Stimulated activated CD8-positive, alpha-beta memory T cell treated with anti-CD3 and anti-CD28 coated beads, Interleukin-4, amount 100 ng/mL, for 4 hours (primary cell): ENCODE measurements around the gene PDGFB.

Experiments
- DNase-seq, 2 donors: peaks; one replicate each; pipeline ENCODE4 v3.0.0-alpha.2; 2020; ENCODE audit warnings: low read depth in 2 of 2, low spot score in 1 of 2

The PDGFB gene

DNA sequence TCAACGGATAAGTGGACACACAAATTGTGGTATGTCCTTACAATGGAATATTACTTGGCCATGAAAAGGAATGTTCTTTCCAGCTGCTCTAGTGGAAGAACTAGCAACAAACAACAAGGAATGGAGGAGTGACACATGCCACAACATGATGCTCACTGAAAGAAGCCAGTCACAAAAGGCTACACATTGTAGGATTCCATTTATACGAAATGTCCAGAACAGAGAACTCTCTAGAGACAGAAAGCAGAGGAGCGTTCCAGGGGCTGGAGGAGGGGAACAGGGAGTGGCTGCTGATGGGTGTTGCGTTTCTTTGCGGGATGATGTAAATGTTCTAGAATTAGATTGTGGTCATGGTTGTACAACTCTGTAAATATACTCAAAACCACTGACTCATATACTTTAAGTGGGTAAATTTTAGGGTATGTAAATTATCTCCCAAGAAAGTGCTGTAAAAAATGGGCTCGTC lies 32.4 kb upstream of the PDGFB start:
- DNase-seq, result no peak

DNA sequence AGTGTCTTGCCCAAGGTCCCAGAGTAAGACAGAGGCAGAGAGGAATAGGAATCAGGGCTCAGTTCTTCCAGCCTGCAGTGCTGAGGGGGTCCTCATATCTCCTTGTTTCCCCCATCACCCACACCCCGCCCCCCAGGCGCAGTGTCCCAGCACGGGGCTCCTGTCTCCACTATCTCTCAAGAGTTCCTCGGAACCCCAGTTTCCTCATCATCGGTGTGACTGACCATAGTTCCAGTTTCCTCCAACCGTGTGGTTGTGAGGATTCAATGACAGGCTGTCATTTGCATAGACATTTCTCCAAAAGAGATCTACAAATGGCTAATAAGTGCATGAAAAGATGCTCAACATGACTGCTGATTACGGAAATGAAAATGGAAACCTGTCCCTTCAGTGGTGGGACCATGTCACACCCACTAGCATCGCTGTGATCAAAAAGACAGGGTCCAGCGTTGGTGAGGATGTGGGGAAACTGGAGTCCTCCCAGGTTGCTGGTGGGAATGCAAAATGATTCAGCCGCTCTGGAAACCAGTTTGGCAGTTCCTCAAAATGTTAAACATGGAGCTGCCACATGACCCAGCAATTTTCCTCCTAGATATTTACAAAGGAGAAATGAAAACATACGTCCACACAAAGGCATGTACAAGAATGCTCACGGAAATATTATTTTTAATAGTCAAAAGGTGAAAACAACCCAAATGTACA lies 31.8 kb upstream of the PDGFB start:
- DNase-seq, result no peak

- no peak for DNase-seq
Observed at GRCh38 chr22:39275814-39276439, 31.1 kb upstream of the PDGFB start.

- no peak for DNase-seq
Observed at GRCh38 chr22:39273950-39274887, 29.4 kb upstream of the PDGFB start.

- no peak for DNase-seq
Observed at GRCh38 chr22:39270792-39271191, 26.0 kb upstream of the PDGFB start.

DNA sequence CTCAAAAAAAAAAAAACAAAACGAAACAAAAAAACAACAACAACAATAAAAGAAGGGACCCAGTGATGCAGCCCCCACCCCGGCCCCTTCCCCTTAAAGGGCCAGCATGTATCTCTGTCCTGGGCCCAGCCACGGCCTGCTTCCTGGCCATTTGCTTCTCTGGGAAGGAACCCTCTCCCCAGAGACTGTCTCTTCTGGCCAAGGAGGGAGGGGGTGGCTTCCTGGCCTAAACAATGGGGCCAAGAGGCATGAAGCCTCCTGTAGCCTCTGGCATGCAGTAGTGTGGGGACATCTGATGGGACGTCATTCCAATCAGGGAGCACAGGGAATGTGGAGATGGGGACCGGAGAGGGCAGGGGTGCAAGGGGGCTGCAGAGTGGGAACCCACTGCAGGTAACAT lies 25.5 kb upstream of the PDGFB start:
- no peak for DNase-seq

GRCh38 chr22:39269095-39269790 lies 24.5 kb upstream of the PDGFB start:
- DNase-seq, result no peak

GRCh38 chr22:39268645-39269044 lies 23.9 kb upstream of the PDGFB start:
- DNase-seq, result no peak

- DNase-seq, result no peak
Observed at GRCh38 chr22:39267974-39268373, 23.2 kb upstream of the PDGFB start.

- no peak for DNase-seq
Observed at GRCh38 chr22:39266398-39267030, 21.7 kb upstream of the PDGFB start.

DNA sequence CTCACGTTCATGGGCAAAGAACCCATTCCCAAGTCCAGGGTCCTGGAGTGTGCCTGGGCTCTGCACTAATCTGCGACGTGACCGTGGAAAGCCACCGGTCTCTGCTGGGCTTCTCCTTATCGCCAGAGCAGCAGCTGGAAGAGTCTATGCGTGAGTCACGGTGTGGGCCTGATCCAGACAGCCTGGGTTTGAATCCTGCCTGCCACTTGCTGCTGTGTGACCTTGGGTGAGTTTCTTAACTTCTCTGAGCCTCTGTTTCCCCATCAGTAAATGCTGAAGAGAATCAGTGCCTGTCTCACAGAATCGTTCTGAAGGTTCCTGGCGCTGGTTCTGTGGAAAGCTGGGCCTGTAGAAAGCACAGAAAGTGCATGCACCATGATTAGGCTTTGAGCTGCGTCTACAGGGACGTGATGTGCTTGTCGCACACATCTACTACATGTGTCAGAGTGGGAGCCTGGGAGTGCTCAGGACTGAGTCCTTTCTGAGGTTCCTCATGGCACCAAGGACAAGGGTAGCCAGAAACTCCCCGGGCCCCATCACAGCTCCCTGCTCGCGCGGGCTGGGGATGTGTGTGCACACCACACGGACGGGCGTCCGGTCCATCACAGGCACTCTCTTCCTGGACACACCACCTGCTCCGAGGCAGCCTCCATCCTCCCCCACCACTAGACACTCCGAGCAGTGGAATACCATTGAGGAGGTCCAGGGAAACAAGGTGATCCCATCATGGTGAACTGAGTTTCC lies 20.5 kb upstream of the PDGFB start:
- no peak for DNase-seq

- no peak for DNase-seq
Observed at GRCh38 chr22:39264349-39265038, 19.7 kb upstream of the PDGFB start.

DNA sequence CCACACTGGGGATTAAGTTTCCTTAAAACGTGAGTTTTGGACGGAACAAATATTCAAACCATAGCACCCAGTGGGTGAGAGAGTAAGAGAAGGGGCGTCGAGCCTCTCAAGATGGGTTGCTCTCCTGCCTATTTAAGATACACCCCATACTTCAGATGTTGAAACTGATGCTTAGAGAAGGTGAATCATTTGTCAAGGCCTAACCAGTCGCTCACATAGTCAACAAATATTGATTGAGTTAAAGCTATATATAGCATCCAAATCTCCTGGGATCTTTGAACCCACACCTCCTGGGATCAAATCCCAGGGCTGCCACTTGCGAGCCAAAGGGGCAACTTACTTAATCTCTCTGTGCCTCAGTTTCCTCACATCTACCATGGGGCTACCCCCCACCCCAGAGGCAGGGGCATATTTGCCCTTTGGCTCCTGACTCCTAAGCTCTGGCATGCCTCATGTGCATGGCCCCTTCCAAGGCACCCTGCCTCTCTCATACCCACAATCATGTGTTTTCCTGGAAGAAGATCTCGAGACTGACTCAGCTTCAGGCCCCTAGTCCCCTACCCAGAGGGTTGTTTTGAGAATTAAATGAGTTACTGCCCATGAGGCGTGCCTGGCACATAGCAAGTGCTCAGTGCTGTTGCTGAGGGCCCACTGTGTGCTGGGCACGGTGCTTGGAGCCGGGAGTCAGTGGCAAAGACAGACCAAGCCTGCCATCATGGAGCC lies 19.0 kb upstream of the PDGFB start:
- no peak for DNase-seq

GRCh38 chr22:39259666-39260065 lies 14.9 kb upstream of the PDGFB start:
- DNase-seq, result no peak

GRCh38 chr22:39257901-39258475 lies 13.2 kb upstream of the PDGFB start:
- no peak for DNase-seq

DNA sequence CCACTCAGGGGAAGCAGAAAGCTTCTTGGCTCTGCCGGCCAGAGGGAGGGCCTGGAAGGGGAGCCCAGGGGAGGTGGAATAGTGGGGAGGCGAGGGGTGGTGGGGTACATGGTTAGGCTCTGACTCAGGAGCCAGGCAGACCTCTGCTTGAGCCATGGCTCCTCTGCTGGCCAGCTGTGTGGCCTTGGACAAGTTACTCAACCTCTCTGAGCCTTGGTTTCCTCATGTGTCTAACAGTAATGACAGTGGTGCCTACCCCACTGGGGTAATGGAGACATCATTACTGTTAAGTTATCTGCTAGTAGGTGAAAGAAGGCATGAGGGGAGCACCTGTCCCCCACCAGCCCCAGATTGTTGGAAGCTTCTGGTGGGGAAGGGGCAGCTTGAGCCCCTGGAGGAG lies 12.2 kb upstream of the PDGFB start:
- DNase-seq, result no peak

DNA sequence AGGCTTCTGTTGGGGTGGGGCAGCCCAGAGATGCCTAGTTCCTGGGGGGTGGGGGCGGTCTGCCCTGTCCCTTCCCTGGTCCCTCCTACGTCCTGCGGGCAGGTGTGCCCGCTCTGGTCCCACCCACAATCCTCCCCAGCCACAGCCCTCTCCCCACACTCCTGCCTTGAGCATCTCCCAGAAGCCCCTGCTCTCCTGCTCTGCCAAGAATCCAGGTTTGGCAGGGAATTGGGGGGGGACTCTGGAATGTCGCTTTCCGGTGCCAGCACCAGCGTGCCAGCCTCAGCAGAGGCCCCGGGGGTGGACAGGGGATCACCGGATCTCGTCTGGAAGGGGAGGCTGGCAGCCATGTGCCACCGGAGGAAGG lies 11.4 kb upstream of the PDGFB start:
- no peak for DNase-seq

- no peak for DNase-seq
Observed at GRCh38 chr22:39255449-39256185, 10.8 kb upstream of the PDGFB start.
